Measurements from ENCODE around the gene KRTAP10-9. TPM values are rescaled to one million over a fixed set of nuclear protein-coding genes. Genes with fewer than 3 reads are reported as not detected.
"Not testable (repeated sequence)": the region's sequence is repeated elsewhere in the genome, so short reads cannot be mapped to it uniquely, and the experiment has no call there.

KRTAP10-9 gene
- total RNA-seq, 1 donor from 2014 or later, result not detected

DNA sequence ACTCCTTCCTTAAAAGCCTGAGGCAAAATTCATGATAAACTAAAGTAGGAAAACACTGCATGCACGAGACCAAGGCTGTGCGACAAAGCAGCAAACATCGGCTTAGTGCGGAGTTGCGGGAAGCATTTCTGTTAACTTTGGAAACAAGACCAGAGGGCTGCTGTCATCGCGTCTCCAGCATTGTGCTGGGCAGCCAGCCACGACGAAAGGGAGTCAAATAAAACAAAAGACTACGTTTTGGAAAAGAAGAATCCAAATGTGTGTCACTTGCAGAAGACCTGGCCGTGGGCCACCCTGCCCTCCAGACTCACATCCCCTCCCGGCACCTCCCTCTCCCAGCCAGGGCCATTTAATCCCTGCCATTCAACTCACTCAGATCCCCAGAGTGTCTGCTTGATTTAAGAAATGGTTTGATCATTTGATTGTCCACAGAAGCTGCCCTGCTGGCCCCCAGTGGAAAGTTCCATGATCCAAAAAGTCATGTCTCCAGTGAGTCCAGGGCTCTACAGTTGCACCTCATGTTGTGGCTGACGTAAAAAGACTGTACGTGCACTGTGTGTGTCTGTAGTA lies 16.9 kb downstream of the KRTAP10-9 start:
- ATAC-seq, result no peak

DNA sequence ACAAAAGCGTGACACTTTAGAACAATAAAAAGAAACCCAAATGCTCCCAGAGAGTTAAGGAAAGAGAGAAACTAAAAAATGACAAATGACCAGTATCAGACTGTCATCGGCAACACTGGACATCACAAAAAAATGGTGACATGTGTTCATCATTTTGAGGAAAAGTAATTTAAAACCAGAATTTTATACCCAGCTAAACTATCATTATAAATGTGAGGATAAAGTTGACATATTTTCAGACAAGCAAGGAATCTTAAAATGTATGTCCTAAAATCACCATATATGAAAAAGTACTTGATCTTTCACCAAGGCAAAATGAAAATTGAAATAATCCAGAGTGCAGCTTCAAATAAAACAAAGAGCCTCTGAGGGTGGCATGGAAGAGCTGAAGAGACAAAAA lies 18.0 kb downstream of the KRTAP10-9 start:
- ATAC-seq, result no peak

DNA sequence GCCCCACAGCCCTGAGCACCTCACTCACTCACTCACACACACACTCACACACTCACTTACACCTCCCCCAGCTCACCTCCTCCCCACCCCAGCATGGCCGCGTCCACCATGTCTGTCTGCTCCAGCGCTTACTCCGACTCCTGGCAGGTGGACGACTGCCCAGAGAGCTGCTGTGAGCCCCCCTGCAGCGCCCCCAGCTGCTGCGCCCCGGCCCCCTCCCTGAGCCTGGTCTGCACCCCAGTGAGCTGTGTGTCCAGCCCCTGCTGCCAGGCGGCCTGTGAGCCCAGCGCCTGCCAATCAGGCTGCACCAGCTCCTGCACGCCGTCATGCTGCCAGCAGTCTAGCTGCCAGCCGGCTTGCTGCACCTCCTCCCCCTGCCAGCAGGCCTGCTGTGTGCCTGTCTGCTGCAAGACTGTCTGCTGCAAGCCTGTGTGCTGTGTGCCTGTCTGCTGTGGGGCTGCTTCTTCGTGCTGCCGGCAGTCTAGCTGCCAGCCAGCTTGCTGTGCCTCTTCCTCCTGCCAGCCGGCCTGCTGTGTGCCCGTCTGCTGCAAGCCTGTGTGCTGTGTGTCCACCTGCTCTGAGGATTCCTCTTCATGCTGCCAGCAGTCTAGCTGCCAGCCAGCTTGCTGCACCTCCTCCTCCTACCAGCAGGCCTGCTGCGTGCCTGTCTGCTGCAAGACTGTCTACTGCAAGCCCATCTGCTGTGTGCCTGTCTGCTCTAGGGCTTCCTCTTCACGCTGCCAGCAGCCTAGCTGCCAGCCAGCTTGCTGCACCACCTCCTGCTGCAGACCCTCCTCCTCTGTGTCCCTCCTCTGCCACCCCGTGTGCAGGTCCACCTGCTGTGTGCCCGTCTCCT lies 19.7 kb downstream of the KRTAP10-9 start, which contains the start of gene KRTAP10-11:
KRTAP10-11 (plus strand) TSS at position 49 of the 856 bp plus-strand sequence; CDS start at position 94, 45 bp downstream.
- ATAC-seq, result not testable (repeated sequence)

DNA sequence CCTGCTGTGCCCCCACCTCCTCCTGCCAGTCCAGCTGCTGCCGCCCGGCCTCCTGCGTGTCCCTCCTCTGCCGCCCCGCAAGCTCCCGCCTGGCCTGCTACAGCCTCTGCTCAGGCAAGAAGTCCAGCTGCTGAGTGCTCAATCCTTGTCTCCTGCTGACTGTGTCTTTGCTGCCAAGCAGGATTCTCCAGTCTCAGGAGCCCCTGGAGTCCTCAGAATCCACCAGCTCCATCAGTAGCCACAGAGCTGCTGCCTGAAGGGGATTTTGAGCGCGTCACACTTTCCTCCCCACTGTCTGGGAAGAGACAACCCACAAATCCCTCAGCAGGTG lies 20.3 kb downstream of the KRTAP10-9 start:
- no peak for ATAC-seq

GRCh38 chr21:44648557-44649311 lies 21.8 kb downstream of the KRTAP10-9 start:
- ATAC-seq, result no peak

DNA sequence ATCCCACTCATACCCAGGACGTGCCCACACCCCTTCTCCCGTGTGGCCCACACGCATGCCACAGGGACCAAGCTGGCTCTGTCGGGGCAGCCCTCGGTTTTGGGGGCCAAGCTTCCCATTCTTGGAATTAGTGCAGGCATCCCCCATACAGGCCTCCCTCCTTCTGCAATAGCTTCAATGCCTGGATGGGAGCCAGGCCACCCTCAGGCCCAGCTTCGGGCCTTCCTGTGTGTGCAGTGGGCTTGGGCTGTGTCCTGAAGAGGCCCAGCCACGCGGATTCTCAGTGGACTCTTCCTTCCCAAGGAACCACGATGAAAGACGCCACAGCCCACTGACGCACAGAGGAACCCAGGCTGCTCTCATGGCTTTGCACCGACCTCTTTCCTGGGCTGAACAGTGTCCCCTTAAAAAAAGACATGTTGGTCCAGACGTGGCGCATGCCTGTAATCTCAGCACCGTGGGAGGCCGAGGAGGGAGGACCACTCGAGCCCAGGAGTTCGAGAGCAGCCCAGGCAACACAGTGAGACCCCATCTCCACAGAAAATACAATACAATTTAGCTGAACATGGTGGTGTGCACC lies 22.7 kb downstream of the KRTAP10-9 start:
- ATAC-seq, result no peak

DNA sequence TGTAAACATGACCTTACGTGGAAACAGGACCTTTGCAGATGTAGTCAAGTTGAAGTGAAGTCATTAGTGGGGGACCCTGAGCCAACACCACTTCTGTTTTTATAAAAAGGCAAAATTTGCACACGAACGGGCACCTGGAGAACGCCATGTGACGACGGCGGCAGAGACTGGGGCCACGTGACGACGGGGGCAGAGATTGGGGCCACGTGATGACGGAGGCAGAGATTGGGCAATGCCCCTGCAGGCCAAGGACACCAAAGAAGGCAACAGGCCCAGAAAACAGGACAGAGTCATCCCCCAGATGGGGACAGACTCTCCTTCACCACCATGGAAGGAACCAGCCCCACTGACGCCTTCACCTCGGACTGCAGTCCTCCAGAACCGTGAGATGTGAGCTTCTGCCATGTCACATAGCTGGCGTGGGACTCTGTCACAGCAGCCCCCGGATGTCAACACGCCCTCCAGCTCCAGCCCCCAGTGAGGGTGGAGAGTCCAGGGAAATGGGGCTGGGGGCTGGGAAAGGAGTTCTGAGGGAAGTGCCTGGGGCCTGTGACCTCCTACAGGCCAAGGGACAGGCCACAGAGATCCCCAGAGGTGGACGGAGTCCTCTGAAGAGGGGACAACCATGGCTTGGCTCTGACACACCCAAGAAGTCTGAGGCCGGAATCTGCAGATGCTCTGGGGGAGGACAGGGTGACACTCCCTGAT lies 23.5 kb downstream of the KRTAP10-9 start:
- no peak for ATAC-seq

DNA sequence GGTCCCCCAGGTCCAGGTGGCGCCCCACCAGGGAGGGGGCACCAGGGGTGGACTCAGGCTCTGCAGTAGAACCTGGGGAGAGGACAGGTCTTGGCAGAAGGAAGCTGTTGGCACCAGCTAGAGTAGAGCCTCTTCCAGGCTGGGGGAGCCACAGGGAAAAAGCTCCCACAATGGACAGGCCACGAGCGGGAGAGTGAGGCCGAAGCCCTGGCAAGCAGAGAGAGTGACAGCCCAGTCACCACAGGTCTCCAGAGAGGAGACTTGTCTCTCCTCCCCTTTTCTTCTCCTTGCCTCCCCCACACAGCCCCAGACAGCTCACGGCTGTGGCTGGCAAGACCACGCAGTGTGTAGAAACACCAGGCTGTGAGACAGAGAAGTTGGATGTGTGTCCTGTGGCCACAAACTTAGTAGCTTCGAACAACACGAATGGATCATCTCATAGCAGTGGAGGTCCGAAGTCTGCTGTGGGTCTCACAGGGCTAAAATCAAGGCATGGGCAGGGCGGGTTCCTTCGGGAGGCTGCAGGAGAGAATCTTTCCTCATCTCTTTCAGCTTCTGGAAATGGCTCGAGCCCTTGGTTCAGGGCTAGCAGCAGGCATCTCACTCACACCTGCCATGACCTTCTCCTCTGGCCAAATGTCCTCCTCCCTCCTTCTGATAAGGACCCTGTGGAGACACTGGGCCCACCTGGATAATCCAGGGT lies 24.2 kb downstream of the KRTAP10-9 start:
- ATAC-seq, result no peak

DNA sequence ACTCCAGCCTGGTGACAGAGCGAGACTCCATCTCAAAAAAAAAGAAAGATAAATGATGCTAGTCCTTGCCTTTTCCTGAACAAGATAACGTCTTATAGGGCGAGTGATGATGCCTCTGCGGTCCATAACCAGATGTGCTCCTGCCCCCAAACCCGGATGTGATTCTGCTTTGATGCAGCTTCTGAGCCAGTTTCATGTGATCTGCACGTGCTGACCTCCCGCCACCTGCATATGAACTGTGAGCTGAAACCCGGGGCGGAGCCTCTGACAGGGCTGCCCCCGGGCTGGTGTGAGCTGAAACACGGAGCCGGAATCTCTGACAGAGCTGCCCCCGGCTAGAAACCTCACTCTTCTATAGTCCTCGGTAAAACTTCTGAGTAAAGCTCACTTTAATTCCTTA lies 26.2 kb downstream of the KRTAP10-9 start:
- no peak for ATAC-seq

DNA sequence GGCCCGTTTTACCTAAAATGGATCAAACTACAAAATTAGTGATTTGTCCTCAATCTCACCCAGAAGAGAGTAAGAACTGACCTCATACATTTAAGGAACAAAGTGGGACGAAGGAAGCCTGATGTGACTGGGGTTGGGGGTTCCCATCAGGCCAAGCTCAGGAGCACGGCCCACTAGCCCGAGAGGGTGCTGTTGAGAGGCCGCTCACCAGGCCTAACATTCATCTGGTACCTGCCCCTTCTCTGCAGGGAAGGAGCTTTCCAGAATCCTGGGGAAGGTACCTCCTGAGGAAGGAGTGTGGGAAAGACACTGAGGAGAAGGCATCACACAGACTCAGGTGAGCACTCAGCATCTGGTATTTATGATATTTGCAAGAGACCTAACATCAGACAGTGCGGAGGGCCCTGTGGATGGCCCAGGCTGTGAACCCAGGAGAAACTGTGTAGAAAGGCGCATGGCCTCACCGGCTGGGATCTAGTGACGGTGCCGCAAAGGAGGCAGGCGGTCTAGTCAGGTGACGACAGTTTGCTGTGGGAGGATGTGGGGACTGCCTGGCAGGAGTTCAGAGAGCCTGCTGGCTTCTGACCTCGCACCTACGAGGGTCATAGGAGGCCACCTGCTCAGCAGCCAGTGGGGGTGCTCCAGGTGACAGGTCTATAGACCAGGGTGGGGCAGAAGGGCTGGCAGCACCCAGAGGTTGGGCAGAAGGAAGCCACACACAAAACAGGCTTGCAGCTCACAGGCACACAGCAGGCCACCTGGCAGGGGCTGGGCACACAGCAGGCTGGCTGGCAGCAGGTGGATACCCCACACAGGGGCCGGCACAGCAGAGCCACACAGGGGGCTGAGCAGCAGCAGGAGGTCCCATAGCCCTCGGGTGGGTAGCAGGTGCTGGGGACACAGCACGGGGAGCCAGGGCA lies 27.0 kb downstream of the KRTAP10-9 start:
- no peak for ATAC-seq

- ATAC-seq, result no peak
Observed at GRCh38 chr21:44654576-44655175, 27.8 kb downstream of the KRTAP10-9 start, which contains the start of gene KRTAP12-4. Gene KRTAP12-4 (minus strand): TSS chr21:44654659. CDS start chr21:44654614, 45 bp downstream.

DNA sequence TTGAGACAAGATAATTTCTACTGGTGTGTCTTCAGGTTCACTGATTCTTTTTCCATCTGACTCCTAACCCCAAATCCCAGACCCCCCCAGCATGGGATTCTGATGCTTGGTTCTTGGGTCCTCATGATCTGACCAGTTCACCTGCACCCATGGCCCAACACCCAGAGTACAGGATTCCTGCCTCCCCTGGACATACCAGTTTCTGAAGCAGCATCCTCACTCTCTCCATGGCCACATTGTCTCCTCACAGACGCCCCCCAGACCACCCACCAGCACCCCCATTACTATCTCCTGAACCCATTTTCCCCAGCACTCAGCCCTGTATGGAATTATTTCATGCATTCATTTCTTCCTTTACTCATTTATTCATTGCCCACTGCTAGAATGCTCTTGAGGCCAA lies 30.0 kb downstream of the KRTAP10-9 start:
- no peak for ATAC-seq

GRCh38 chr21:44657635-44658540 lies 31.0 kb downstream of the KRTAP10-9 start, which contains the start of gene KRTAP12-3:
Gene KRTAP12-3 (plus strand): TSS chr21:44657932. CDS start chr21:44657980, 48 bp downstream.
- no peak for ATAC-seq

GRCh38 chr21:44658541-44658910 lies 31.6 kb downstream of the KRTAP10-9 start:
- no peak for ATAC-seq

- ATAC-seq, result no peak
Observed at GRCh38 chr21:44658913-44659595, 32.2 kb downstream of the KRTAP10-9 start.

DNA sequence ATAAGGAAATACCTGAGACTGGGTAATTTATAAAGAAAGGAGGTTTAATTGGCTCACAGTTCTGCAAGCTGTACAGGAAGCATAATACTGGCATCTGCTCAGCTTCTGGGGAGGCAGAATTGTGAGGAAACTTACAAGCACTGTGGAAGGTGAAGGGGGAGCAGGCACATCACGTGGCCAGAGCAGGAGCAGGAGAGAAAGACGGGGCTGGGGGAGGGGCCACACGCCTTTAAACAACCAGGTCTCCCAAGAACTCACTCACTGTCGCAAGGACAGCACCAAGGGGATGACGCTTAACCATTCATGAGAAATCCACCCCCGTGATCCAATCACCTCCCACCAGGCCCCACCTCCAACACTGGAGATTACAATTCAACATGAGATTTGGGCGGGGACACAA lies 34.7 kb downstream of the KRTAP10-9 start:
- not testable (repeated sequence) for ATAC-seq

- ATAC-seq, result no peak
Observed at GRCh38 chr21:44664691-44665090, 37.8 kb downstream of the KRTAP10-9 start.
